HS-5 (cell line): ENCODE data around the gene FAM193A.
"Not testable (repeated sequence)": the region's sequence is repeated elsewhere in the genome, so short reads cannot be mapped to it uniquely, and the experiment has no call there.

Experiments
- DNase-seq: peaks from one replicate; pipeline ENCODE4 v3.0.0-alpha.2; 2012; ENCODE audit warnings: low read depth

Gene FAM193A

GRCh38 chr4:2618729-2619128 is 82.3 kb downstream of the FAM193A start:
- not testable (repeated sequence) for DNase-seq

- DNase-seq, result no peak
These were observed 83.0 kb downstream of the FAM193A start for GRCh38 chr4:2619459-2619858.

- no peak for DNase-seq
These were observed 85.0 kb downstream of the FAM193A start for GRCh38 chr4:2621419-2621818.

GRCh38 chr4:2623442-2623841 is 87.0 kb downstream of the FAM193A start:
- DNase-seq, result no peak

- DNase-seq, result no peak
These were observed 88.5 kb downstream of the FAM193A start for GRCh38 chr4:2624782-2625530.

- DNase-seq, result no peak
These were observed 89.8 kb downstream of the FAM193A start for GRCh38 chr4:2626231-2626630.

GRCh38 chr4:2630556-2631273 is 94.3 kb downstream of the FAM193A start:
- DNase-seq, result no peak

- DNase-seq, result no peak
These were observed 97.6 kb downstream of the FAM193A start for GRCh38 chr4:2634014-2634413.

- no peak for DNase-seq
These were observed 99.9 kb downstream of the FAM193A start for GRCh38 chr4:2636331-2636730.

- not testable (repeated sequence) for DNase-seq
These were observed 100.5 kb downstream of the FAM193A start for GRCh38 chr4:2636994-2637393.

- no peak for DNase-seq
These were observed 101.6 kb downstream of the FAM193A start for GRCh38 chr4:2637956-2638552.

GRCh38 chr4:2638730-2639129 is 102.3 kb downstream of the FAM193A start:
- no peak for DNase-seq

- DNase-seq, result no peak
These were observed 106.5 kb downstream of the FAM193A start for GRCh38 chr4:2642968-2643367.

GRCh38 chr4:2643555-2643954 is 107.1 kb downstream of the FAM193A start:
- DNase-seq, result no peak

- DNase-seq, result no peak
These were observed 110.1 kb downstream of the FAM193A start for GRCh38 chr4:2646396-2647149.

GRCh38 chr4:2647403-2648158 is 111.1 kb downstream of the FAM193A start:
- DNase-seq, result no peak

- no peak for DNase-seq
These were observed 111.8 kb downstream of the FAM193A start for GRCh38 chr4:2648159-2648814.

GRCh38 chr4:2649604-2650114 is 113.2 kb downstream of the FAM193A start:
- DNase-seq, result no peak

- DNase-seq, result no peak
These were observed 113.8 kb downstream of the FAM193A start for GRCh38 chr4:2650276-2650675.

- no peak for DNase-seq
These were observed 115.1 kb downstream of the FAM193A start for GRCh38 chr4:2651546-2651945.

GRCh38 chr4:2651998-2652397 is 115.6 kb downstream of the FAM193A start:
- no peak for DNase-seq
